ENCODE measurements around the gene LEFTY1.

The LEFTY1 gene

GRCh38 chr1:225915538-225915991, 26.6 kb upstream of the LEFTY1 start:
- no peak for DNase-seq (ENCODE audit: low read depth in 1 of 2, low spot score in 1 of 2)

- no peak for DNase-seq (ENCODE audit: low read depth in 1 of 2, low spot score in 1 of 2)
Measured at GRCh38 chr1:225914947-225915346, 26.0 kb upstream of the LEFTY1 start.

GRCh38 chr1:225914391-225914790, 25.4 kb upstream of the LEFTY1 start:
- DNase-seq (ENCODE audit: low read depth in 1 of 2, low spot score in 1 of 2) = no peak

- peak; percentile 50 to 68 for DNase-seq (ENCODE audit: low read depth in 1 of 2, low spot score in 1 of 2)
Measured at GRCh38 chr1:225911191-225912130, 22.5 kb upstream of the LEFTY1 start.

- no peak for DNase-seq (ENCODE audit: low read depth in 1 of 2, low spot score in 1 of 2)
Measured at GRCh38 chr1:225909477-225909876, 20.5 kb upstream of the LEFTY1 start.

- DNase-seq (ENCODE audit: low read depth in 1 of 2, low spot score in 1 of 2) = no peak
Measured at GRCh38 chr1:225908773-225909172, 19.8 kb upstream of the LEFTY1 start.

- no peak for DNase-seq (ENCODE audit: low read depth in 1 of 2, low spot score in 1 of 2)
Measured at GRCh38 chr1:225908013-225908640, 19.2 kb upstream of the LEFTY1 start.

GRCh38 chr1:225907341-225907740, 18.4 kb upstream of the LEFTY1 start:
- no peak for DNase-seq (ENCODE audit: low read depth in 1 of 2, low spot score in 1 of 2)

GRCh38 chr1:225906467-225906866, 17.5 kb upstream of the LEFTY1 start:
- DNase-seq (ENCODE audit: low read depth in 1 of 2, low spot score in 1 of 2) = no peak

GRCh38 chr1:225903623-225904022, 14.7 kb upstream of the LEFTY1 start:
- no peak for DNase-seq (ENCODE audit: low read depth in 1 of 2, low spot score in 1 of 2)

- no peak for DNase-seq (ENCODE audit: low read depth in 1 of 2, low spot score in 1 of 2)
Measured at GRCh38 chr1:225899044-225899925, 10.3 kb upstream of the LEFTY1 start.

GRCh38 chr1:225897595-225898514, 8.9 kb upstream of the LEFTY1 start:
- no peak for DNase-seq (ENCODE audit: low read depth in 1 of 2, low spot score in 1 of 2)

GRCh38 chr1:225896937-225897549, 8.1 kb upstream of the LEFTY1 start:
- peak in 1 of 2 donors; percentile 42 for DNase-seq (ENCODE audit: low read depth in 1 of 2, low spot score in 1 of 2)

- no peak for DNase-seq (ENCODE audit: low read depth in 1 of 2, low spot score in 1 of 2)
Measured at GRCh38 chr1:225896494-225896893, 7.5 kb upstream of the LEFTY1 start.

GRCh38 chr1:225892307-225892706, 3.4 kb upstream of the LEFTY1 start:
- no peak for DNase-seq (ENCODE audit: low read depth in 1 of 2, low spot score in 1 of 2)

- DNase-seq (ENCODE audit: low read depth in 1 of 2, low spot score in 1 of 2) = no peak
Measured at GRCh38 chr1:225891229-225891972, 2.5 kb upstream of the LEFTY1 start.

GRCh38 chr1:225890346-225891228, 1.6 kb upstream of the LEFTY1 start:
- DNase-seq (ENCODE audit: low read depth in 1 of 2, low spot score in 1 of 2) = no peak

GRCh38 chr1:225889743-225890142, 797 bp upstream of the LEFTY1 start:
- no peak for DNase-seq (ENCODE audit: low read depth in 1 of 2, low spot score in 1 of 2)
